ENCODE results near the gene MYO9B.

DNA sequence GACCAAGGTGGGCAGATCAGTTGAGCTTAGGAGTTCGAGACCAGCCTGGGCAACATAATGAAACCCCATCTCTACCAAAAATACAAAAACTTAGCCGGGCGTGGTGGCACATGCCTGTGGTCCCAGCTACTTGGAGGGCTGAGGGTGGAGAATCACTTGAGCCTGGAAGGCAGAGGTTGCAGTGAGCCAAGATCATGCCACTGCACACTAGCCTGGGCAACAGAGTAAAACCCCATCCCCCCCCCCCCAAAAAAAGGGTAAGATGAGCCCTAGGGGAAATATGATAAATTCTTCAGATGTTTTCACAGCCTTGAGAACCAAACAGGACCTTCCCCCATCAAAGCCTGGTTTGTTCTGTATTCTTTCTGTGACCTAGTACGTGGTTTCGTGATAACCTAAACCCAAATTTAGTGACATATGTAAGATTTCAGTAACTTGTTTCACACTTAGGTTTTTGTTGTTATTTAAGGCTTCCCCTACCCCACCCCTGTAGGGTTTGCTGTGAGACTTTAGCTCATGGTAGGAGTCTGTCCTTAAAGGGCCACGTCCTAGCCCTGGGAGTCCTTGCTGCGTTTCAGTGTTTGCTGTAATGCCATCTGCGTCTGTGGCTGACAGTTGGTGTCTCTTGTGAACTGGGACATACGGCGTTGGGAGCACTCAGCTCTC lies 49.6 kb downstream of the MYO9B start:
- TF ChIP-seq, protein P1, sequence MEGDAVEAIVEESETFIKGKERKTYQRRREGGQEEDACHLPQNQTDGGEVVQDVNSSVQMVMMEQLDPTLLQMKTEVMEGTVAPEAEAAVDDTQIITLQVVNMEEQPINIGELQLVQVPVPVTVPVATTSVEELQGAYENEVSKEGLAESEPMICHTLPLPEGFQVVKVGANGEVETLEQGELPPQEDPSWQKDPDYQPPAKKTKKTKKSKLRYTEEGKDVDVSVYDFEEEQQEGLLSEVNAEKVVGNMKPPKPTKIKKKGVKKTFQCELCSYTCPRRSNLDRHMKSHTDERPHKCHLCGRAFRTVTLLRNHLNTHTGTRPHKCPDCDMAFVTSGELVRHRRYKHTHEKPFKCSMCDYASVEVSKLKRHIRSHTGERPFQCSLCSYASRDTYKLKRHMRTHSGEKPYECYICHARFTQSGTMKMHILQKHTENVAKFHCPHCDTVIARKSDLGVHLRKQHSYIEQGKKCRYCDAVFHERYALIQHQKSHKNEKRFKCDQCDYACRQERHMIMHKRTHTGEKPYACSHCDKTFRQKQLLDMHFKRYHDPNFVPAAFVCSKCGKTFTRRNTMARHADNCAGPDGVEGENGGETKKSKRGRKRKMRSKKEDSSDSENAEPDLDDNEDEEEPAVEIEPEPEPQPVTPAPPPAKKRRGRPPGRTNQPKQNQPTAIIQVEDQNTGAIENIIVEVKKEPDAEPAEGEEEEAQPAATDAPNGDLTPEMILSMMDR (conservative IDR thresholded peaks at IDR 0.05 in 1 of 2, IDR thresholded peaks at IDR 0.05 in 1 of 2; ENCODE audit: low read depth in 1 of 2, low read length in 2 of 2), result no peak
- no peak for TF ChIP-seq EZH2 (IDR thresholded peaks at IDR 0.05; ENCODE audit: low read length, missing control alignments)
